SH-SY5Y (cell line): ENCODE measurements around the gene MELTF.

Source experiments
- GATA2 ChIP-seq: IDR thresholded peaks from 2 replicates; pipeline ENCODE4 v1.6.1; 2011; ENCODE audit warnings: mild to moderate bottlenecking, low read depth, low read length
- GATA3 ChIP-seq: IDR thresholded peaks from 2 replicates; pipeline ENCODE4 v1.6.1; 2011; ENCODE audit warnings: low read depth, mild to moderate bottlenecking, low read length, moderate library complexity

The MELTF gene

DNA sequence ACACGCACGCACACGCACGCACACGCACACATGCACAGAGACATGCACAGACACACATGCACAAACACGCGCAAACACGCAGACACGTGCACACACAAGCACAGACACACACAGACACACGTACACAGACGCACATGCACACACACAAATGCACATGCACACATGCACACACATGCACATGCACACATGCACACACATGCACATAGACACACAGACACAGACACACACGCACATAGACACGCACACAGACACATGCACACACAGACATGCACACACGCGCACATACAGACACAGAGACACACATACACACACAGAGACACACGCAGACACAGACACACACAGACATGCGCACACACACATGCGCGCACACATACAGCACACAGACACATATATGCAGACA lies 34.6 kb downstream of the MELTF start:
- TF ChIP-seq GATA3 = no peak
- TF ChIP-seq GATA2 = no peak

DNA sequence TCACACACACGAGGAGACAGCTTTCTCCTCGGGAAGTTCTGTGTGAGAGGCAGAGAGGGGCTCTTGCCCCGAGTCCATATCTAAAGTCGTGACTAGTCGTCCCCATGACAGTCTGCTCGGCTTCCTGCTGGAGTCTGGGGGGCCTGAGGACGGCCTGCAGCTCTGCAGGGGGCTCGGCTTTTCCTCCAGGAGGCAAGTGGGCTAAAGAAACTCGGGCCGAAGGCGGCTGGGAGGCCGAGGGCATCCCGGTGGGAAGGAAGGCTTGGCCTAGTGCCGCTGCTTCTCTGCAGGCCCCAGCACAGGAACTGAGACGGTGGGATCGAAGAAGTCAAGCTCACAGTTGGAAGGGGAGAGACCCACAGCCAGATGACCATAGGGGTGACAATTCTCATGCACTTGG lies 35.6 kb downstream of the MELTF start:
- TF ChIP-seq GATA2 = no peak
- TF ChIP-seq GATA3 = no peak

DNA sequence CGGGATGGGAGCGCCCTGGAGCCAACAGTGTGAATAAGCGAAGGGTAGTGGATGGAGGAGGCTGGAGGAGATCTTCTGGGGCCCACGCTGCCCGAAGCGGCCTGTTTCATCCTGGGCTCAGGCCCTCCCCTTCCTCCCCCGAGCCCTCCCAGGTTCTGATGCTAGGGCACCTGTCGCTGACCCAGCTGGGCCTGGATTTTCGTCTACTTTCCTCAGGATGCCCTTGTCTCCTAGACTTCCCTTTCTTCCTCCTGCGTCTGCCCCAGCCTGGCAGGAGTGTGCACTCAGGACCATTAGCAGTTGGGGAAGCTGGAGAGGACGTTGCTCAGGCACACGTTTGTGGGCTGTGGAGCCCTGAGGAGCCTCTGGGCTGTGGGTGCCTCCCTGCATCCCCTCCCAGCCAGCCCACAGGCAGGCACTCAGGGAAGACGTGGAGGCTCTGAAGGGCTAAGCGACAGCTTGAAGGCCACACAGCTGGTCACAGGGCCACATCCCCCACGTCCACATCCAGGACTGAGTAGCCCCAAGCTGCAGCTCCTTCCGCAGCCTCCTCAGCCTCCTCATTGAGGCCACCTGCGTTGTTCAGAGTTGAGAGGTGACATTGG lies 37.1 kb downstream of the MELTF start:
- TF ChIP-seq GATA2 (no peak), GATA3 (no peak)

DNA sequence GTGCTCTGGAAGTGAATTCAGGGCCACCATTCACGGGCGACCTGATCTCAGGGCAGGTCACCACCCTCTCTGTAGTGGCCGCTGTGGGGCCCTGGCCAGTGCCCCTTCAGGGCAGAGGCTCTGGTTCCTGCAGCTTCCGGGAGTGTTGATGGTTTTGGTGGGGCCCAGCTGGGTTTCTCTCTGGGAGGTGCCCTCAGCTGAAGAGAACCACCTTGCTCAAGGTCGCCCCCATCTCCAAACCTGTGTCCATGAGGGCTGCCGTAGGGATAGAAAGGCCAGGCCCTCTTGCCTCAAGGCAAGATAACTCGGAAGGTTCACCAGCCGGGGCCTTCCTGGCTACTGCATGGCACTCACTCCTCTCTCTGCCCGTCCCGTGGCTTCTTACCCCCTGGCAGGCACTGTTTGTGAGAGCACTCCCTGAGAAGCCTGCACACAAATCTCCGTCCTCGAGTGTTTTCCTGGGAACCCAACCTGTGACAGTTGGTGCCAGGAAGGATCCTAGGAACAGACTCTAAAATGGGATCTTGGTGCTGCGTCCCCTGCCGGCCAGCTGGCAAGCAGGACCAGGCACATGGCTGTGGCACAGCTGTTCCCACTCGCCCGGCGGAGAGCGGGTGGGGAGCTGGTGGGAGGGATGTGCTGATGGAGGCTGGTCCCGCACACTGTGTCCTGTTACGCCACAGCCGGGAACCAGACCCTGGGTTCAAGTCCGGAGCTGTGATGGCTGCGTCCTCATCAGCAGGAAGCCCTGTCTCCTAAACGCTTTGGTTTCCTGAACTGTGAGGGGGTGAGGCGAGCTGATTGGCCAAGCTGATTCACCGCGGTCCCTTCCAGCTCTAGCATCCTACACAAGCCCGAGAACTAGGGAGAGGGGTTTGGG lies 37.8 kb downstream of the MELTF start:
- TF ChIP-seq GATA3 (no peak), GATA2 (no peak)

GRCh38 chr3:196990601-196991007 lies 39.0 kb downstream of the MELTF start:
- no peak for TF ChIP-seq GATA2
- no peak for TF ChIP-seq GATA3

DNA sequence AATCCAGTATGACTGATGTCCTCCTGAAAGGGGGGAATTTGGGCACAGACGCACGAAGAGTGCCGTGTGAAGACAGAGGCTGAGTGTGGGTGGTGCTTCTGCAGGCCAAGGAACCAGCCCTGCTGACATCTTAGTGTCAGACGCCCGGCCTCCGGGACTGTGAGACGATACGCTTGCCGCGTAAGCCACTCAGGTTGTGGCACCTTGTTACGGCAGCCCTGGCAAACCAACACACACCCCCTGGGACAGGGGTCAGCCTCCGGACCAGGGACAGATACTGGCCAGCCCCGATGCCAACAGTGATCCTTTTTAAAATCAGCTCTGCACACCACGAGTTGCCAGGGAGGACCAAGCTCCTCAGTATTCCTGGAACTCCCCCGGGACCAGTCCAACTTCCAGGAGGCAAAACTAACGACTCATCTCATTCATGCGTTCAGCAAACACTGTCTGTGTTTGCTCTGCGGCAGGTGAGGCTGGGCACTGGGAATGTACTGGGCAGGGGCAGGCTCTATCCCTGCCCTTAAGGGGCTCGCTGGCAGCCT lies 39.8 kb downstream of the MELTF start:
- TF ChIP-seq GATA2 = no peak
- no peak for TF ChIP-seq GATA3

DNA sequence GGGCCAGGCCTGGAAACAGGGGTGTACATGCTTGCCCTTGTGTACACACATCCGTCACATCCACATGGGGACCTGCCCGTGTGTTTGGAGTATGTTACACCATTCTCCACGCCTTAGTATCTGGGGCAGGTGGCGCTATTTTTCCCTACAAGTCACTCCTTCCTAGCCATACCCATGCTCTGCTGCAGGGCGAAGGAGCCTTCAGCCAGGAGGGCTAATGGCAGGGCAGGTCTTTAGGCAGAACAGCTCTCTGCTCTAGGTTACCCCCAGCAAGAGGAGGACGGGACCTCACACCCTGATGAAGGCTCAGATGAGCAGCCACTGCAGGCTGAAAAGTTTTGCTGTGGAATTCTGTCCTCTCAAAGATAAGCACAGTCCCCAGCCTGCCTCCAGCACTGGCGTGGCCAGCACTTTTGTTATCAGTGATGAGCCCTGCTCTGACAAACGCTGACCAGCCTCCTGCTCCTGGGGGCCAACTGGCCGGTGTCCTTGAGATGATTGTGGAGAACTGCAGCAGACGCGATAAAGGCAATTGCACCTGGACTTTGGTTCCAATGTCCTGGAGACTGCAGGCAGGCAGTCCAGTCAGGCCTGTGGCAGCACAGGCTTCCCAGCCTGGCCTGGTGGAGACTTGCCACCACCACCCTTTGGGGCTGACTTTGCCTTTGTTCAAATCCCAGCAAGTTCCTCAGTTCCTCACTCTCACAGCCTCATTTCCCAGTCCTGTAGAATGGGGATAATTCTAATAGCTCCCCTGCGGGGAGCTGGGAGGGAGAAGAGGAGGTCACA lies 41.2 kb downstream of the MELTF start:
- TF ChIP-seq GATA3 = no peak
- TF ChIP-seq GATA2 = no peak

DNA sequence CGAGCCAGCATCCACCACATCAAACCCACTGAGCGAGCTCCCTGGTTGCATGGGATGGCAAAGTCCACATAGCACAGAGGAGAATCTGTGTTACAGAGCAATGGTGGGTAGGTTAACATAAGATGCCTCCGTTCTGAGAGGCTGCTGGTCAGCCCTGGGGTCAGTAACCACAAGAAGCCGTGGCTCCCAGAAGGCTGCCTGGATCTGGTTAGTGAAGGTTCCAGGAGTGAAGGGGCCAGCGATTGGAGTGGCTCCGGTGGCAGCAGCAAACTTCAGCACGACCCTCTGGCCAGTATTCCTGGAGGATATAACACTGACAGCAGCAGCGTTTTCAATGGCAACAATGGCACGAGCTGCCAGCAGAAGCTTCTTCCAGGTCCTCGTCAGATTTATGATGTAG lies 42.6 kb downstream of the MELTF start:
- TF ChIP-seq GATA2 (no peak), GATA3 (no peak)

DNA sequence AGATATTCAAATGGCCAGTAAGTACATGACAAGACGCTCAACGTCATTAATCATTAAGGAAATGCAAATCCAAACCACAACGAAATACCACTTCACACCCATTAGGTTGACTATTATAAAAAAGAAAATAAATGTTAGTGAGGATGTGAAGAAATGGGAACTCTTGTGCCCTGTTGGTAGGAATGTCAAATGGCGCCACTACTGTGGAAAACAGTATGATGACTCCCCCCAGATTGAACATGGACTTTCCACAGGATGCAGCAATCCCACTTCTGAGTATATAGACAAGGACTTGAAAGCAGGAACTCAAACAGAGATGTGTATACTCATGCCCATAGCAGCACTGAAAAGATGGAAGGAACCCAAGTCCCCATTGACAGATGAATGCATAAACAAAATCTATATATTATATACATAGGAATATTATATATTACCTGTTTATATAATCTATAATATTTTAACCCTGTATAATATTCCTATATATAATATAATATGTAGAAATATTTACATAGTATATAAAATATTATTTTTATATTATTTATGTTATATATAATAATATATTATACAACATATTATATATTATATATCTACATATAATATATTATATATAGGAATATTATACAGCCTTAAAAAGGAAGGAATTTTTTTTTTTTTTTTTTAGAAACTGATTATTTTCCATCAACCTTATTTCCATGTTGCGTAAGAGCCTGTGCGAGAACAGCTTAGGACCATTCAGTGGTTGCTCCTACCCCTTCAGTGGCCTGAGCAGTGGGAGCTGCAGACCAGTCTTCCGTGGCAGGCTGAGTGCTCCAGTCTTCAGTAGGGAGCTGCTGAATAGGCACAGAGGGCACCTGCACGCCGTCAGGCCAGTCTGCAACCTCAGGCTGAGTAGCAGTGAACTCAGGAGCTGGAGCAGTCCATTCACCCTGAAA lies 43.4 kb downstream of the MELTF start:
- TF ChIP-seq GATA3 (no peak), GATA2 (no peak)

DNA sequence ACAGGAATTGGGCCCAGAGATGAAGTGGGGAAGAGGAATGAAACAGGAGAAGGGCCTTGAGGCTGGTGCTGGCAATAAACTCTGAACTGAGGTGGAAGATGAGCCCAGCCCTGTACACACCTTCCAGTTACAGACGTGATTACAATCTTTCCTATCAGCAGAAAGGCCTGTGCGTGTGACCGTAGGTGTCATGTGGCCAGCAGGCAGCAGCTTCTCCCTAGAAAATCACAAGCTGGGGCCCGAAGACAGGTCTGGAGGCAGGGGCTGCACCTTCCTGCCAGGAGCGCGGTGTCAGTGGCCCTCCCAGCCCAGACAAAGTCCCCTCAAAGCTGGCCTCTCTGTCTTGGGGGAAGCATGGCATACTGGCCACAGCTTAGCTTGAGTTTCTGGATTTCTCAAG lies 44.3 kb downstream of the MELTF start:
- no peak for TF ChIP-seq GATA3

DNA sequence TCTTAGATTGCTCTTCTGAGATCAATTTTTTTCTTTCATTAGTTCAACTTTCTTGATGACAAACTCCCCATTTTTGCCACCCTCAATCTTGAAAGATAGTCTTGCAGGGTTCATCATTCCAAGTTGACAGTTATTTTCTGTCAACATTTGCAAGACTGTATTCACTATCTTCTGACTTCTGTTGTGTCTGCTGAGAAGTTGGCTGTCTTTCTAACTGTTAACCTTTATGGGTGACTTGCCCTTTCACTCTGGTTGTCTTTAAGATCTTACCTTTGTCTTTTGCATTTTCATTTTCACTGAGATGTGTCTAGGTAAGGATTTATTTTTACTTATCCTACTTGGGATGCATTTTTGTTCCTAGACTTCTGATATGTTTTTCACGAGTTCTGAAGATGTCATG lies 46.4 kb downstream of the MELTF start:
- no peak for TF ChIP-seq GATA3
- TF ChIP-seq GATA2 = no peak

- TF ChIP-seq GATA2 (no peak), GATA3 (no peak)
Observed at GRCh38 chr3:196981657-196982056, 48.0 kb downstream of the MELTF start.

- TF ChIP-seq GATA3 = no peak
- no peak for TF ChIP-seq GATA2
Observed at GRCh38 chr3:196979545-196979944, 50.1 kb downstream of the MELTF start.
